Activated gamma-delta T cell treated with Interleukin-2 at 50 U/mL for 16 hours (primary cell): ENCODE data around the gene FAM193B.
"Not testable (repeated sequence)": the region's sequence is repeated elsewhere in the genome, so short reads cannot be mapped to it uniquely, and the experiment has no call there.

Source experiments
- DNase-seq: peaks from one replicate; pipeline ENCODE4 v3.0.0-alpha.2; 2020

The FAM193B gene

DNA sequence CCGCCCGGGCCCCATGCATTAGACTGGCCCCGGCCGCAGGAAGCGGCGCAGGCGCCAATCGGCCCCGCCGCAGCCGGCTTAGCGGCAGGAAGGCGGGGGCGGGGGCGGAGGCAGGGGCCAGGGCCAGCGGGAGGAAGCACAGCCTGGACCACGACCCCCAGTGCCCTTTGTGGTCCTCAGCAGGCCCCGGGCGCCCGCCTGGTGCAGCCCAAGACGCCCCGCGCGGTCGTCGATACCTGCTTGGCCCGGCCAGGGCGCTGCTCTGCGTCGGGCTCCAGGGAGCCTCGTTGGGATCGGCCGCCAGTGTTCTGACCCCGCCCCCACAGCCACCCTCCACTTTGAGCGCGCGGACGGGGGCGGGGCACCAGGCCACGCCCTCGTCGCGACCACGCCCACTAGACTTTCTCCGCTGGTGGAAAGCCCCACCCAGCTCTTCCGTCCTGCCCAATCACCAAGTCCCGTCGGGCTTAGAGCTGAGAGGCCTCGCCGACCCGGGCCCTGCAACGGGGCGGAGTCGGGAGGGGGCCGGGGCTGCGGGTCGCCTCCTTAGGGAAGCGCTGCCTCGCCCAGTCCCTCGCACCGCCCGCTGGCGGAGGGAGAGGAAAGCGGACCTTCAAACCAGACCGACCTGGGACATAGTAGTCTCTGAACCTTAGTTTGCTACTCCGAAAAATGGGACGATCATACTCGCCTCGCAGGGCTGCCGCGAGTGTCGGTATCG is 56.9 kb downstream of the FAM193B start, which contains the start of gene PDLIM7:
Gene PDLIM7 (minus strand): TSS at position 313 of the 721 bp plus-strand sequence. CDS start 1,092 bp downstream, outside the sequence.
- DNase-seq, result peak; percentile 93

DNA sequence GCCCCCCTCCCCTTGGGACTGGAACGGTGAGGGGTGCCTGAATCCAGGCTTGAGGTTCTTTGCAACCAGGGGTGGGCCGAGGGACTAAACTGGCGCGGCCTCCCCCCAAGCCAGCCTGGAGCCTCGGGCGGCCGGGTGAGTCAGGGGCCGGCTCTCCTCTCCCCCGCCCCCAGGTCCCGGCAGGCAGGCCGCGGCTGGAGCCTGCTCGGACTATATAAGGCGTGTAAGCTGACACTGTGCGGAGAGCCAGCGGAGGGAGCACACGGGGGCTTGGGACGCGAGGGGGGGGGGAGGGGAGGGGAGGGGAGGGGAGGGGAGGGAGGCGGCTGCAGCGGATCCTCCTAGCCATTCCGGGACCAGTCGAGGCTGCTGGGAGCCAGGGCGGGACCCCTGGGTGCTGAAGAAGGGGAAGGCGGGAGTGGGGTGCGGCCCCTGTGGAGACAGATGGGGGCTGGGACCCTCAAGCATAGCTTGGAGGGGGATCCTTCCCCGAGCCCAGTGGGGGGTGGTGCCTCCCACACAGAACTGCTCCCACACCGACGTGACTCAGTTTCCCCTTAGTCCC is 57.6 kb downstream of the FAM193B start:
- no peak for DNase-seq

DNA sequence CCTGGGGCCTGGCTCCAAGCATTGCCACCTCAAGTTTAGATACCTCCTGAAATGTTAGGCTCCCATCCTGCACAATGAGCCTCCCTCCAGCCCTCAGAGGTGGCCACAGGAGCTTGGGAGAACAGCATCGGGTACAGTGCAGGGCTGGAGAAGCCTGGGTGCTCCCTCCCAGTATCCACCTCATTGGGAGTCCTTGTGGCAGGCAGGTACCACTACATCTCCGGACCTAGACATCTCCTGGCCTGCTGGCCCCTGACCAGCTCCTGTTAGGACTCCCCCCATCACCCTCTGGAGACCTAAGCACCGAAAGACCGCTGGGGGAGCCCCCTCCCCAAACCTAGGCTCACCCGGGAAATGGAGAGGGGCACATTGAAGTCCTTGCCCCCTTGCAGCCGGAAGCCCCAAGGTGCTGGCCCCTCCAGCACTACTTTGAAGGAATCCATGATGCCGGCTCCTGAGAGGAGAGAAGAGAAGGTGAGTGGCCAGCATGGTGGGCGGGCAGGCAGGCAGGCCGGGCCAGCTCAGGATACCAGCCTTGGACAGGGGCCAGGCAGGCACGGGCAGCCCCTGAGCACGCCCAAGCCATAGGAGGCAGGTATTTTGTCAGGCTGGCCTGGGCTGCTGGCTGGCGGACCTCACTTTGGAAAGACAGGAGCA is 58.2 kb downstream of the FAM193B start:
- no peak for DNase-seq

DNA sequence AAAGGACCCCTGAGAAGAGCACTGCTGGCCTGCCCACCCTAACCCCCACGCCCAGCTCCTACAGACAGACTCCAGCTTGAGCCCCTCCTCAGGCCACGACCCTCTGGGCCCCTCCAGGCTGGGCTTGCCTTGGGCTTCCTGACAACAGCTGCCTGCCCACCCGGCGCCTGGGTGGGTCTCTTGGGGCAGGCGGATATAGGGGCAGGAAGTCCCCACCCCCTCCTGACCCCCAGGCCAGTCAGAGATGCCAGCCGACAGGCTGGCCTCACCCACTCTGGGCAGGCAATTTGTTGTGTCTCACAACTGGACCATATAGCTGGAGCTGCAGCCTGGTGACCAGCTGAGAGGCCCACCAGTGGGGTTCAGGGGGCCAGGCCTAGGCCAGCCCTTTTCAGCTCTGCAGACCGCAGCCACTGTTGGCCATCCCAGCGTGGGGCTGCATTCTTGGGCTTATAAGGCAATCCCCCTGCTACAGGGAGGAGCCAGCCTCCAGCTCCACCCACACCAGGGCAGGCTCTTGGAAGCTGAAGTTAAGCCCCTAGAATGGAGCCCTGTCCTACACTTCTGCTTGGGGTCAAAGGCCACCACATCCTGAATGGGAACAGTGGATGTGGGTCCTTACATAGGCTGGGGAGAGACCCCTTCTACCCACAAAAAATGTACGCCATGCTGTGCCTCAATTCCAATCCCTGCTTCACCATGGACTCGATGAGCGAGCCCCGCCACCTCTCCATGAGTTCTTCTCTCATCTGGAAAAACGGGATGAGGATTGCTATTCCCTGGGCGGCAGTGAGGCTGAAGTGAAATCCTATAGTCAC is 58.9 kb downstream of the FAM193B start:
- DNase-seq, result no peak

DNA sequence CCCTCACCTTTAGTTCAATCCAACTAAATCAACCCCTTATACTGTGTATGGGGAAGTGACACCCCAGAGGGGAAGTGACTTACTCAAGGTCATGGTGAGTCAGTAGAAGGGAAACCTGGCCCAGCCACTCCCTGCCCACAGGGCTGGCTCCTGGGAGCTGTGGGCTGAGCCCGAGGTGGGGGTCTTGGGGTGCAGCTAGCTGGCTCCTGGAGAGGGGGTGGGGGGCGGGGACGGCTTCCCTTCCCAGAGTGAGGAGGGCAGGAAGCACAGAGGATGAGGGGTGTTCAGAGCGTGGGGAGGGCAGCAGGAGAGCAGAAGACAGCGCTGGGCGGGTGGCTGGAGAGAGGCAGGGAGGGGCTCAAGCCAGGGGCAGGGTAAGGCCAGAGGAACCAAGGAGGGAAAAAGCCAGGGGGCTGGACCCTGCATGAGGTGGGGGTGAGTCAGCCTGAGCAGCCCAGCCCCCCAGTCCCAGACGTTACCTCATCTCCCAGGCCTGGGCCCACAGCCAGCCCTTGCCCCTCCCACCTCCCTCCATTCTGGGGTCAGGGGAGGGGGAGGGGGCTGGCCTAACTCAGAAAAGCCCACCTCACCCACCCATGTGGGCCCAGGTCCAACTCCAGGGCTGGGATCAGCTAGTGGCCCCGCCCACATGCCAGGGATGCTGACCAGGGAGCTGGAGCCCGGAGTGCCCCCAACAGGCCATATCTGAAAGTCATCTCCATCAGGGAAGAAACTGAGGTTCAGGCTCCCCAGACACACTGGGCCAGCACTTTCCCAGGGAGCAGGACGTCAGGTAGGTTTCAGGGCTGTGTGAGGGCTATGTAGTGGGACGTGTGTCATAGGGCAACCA is 59.8 kb downstream of the FAM193B start:
- no peak for DNase-seq

DNA sequence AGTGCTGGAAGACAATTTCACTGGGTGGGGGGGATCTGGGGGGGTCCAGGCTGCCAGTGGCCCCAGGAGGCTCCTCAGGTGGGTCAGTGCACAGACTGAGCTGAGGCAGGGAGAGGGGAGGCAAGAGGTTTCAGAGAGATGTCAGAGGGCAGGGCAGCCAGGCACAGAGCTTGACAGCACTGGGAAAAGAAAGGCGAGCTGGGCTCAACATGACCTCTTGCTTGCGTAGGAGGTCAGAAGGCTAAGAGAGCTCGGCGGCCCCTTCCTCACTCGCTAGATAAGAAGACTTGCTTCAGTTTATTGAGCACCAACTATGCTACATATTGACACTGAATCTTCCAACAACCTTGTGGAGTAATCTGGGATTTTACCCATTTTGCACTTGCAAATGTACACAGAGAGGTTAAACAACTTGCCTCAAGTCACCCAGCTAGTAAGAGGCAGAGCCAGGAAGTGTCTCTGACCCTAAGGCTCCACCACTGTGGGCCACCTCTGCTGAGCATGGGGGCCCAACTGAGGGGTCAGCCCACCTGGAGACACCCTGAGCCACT is 60.5 kb downstream of the FAM193B start:
- DNase-seq, result no peak

DNA sequence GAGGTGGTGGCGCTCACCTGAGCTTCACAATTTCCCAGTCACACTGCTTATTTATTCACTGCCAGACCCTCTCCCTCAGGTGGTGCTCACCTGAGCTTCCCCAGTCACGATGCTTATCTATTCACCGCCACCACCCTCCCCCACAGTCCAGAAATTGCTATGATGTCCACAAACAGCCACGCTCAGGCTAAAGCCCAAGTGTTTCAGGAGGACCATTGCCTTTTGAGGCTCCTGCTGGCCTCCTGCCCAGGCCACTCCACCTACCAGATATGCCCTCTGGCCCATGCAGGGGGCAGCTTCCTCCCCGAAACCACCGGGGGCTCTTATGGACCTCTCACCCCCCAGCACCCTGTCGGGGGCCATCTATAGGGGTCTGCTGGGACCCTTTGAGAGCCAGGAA is 61.5 kb downstream of the FAM193B start:
- DNase-seq, result no peak

DNA sequence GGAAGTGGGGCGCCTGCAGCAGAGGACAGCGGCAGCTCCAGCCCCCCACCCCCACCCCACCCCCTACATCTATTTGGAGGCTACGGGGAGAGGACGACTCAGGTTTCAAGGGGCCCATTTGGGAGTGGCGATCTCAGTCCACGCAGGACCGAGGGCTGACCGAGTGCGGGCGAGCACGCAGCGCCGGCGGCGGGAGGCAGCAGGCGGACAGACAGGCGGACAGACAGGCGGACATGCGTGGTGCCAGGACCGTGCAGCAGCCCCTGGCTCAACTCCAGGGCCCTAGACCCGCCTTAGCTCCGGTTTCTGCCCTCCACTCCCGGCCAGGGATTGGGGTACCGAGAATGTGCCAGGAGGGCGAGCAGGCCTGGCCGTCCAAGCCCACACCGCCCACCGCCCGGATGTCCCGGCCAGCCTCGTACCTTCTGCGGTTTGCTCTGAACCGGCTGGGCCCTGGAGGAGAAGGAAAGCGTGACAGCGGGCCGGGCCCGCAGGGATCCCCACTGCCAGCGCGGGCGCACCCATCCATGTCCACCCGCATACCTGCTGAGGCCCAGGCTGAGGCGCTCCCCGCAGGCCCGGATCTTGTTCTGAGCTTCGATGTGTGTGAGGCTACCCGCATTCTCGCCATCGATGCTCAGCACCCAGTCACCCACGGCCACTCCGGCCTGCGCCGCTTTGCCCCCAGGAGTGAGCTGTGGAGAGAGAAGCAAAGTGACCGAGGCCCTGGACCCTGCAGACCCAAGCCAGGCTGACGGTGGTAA is 62.2 kb downstream of the FAM193B start:
- DNase-seq, result no peak

DNA sequence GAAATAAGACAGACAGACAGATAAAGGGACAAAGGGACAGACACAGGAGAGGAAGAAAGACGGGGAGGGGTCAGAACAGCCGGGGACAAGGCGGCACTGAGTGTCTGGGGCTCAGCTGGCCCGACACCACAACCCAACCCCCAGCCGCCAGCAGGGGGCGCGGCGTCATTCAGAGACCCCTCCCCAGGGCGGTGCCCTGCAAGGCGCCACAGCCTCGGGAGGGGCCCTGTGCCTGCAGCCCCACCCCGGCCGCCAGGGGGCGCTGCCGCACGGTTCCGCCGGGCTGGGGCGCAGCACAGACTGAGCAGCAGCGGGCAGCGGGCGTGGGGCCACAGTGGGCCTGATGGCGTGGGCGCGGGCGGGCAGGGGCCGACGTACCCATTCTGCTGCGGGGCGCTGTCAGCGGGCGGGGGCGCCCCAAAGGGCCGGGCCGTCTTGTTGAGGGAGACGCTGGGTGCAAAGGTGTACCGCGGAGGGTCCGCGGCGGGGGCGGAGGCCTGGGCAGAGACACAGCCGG is 62.9 kb downstream of the FAM193B start:
- DNase-seq, result no peak

DNA sequence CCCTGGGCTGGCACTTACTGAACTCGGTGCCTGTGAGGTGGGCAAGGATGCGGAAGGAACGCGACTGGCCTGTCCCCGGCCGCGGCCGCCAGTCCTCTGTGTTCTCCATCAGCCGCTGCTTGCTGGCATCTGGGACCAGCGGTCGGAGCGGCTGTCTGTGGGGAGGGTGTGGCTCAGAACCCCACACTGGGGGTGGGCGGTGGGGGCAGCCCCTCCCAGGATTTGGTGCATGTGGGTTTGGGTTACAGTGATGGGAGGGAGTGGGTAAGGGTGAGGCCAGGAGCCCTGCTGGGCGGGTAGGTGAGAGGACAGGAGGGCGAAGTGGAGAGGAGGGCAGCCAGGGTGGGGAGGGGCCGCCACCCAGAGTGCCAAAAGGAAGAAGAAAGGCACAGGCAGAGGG is 63.4 kb downstream of the FAM193B start:
- no peak for DNase-seq

DNA sequence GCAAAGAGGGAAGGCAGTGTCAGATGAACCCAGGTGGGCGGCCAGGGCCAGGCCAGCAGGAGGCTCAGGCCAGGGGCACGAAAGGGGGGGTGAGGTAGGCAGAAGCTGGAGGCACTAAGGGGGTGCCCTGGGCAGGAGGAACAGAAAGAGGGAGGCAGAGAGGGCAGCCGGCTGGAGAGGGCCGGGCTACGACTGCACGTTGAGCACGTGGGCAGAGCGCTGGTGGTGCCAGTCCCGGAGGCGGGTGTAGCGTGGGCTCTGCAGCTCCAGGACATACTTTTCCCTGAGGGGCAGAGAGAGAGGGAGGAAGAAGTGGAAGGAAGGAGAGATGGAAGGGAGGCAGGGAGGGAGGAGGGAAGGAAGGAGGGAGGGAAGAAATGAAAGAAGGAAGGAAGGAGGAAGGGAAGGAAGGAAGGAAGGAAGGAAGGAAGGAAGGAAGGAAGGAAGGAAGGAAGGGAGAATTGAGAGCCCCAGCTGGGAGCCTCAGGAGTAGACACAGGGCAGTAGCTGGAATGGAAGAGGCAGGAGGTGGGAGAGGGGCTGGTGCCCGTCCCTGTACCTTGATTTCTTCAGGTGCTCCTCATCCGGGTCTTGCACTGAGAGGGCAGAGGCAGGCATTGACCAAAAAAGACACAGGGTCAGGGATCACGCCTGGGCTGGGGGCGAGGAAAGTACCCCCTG is 63.9 kb downstream of the FAM193B start:
- DNase-seq, result no peak

DNA sequence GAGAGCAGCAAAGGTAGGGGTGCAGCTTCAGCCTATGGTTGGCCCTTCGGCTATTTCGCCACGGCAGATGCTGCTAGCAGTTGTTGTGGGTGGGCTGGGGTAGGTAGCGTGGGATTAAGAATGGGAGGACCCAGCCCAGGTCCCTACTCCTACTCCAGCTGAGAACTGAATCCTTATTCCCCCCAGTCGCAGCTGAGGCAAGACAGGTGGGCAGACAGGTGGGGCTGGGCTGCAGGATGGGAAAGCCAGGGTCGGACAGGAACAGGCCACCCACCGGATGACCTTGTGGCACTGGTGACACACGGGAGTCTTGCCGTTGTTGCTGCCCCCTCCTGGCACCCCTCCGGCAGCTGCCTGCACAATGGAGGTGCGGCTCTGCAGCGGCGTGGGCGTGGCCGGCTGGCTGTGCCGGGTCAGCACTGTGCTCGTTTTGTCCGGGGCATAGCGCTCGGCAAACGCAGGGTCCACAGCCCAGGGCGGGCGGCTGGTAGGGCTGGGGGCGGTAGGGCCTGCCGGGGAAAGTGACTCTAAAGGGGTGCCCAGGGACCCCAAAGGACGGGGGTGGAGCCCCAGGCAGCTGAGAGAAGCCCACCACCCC is 65.1 kb downstream of the FAM193B start:
- no peak for DNase-seq

DNA sequence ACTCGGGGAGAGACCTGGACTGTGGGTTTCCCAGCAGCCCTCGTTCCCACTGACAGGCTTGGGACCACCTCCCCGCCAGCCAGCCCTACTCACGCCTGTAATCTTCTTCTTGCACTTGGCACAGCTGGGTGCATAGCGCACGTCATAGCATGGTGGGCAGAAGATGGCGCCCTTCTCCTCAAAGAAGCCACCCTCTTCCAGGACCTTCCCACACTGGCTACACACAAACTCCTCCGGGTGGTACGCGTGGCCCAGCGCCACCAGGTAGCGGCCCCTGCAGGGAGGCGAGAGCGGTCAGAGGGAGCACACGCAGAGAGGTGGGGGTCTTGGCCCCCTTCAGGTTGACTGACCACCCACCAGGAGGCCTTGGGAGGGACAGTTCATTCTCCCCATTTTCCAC is 66.4 kb downstream of the FAM193B start:
- DNase-seq, result no peak

DNA sequence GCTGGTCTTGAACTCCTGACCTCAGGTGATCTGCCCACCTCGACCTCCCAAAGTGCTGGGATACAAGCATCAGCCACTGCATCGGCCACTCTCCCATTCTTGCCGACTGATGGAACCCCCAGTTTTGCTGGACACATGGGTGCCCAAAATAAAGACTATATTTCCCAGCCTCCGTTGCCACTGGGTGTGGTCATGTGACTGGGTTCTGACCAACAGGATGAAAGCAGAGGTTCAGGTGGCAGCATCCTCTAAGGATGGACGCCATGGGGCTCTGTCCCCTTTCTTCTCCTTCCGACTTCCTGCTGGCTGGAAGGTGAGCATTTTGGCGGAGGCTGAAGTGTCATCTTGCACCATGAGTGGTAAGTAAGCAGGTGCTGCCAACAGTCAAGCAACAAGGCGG is 67.2 kb downstream of the FAM193B start:
- DNase-seq, result no peak

DNA sequence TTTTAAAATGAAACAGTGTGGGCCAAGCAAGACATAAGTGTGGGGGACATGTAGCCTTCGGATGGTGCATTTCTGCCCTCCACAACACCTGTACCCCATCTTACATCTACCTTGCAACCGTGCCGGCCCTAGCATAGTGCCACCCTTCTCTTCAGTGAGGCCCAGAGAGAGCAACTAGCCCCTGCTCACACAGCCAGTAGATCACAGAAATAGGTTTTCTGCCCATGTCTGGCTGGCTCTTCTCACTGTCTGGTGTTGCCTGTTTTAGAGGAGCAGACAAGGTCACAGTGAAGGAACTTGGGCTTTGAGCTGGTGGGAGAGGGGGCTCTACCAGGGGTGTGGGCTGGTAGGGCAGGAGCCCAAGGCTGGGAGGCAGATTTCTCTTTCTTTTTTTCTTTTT is 68.1 kb downstream of the FAM193B start:
- DNase-seq, result no peak

DNA sequence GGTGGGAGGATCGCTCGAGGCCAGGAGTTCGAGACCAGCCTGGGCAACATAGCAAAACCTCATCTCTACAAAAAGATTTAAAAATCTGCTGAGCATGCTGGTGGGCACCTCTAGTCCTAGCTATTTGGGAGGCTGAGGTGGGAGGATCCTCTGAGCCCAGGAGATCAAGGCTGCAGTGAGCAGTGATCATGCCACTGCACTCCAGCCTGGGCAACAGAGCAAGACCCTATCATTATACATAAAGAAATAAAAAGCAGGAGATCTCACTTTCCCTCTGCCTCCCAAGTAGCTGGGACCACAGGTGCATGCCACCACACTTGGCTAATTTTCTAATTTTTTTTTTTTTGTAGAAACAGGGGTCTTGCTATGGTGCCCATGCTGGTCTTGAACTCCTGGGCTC is 68.6 kb downstream of the FAM193B start:
- DNase-seq, result not testable (repeated sequence)

DNA sequence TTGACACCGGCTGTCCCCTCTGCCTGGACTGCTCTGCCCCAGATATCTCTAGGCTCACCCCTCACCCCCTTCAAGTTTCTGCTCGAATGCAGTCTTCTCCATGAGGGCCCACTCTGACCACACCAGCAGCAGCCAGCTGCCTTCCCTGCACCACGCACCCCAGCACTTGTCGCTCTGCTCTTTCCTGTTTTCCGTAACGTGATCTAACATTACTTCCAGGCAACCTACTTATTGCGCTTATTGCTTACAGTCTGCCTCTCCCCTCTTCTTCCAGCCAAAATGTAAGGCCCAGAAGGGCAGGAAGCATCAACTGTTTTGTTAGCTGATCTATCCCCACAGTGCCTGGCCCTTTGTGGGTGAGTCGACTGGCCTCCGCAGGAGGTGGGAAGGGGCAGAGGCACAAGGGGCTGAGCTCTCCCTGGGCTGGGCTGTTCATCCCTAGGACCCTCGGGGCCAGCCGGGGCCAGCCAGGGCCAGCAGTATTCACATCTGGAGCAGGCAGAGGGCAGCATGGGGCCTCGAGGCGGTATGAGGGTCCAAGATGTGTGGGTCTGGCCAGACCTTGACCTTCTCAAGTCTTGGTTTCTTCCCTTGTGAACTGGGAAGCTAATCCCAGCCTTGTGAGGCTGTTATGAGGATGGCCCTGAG is 69.3 kb downstream of the FAM193B start:
- DNase-seq, result no peak

DNA sequence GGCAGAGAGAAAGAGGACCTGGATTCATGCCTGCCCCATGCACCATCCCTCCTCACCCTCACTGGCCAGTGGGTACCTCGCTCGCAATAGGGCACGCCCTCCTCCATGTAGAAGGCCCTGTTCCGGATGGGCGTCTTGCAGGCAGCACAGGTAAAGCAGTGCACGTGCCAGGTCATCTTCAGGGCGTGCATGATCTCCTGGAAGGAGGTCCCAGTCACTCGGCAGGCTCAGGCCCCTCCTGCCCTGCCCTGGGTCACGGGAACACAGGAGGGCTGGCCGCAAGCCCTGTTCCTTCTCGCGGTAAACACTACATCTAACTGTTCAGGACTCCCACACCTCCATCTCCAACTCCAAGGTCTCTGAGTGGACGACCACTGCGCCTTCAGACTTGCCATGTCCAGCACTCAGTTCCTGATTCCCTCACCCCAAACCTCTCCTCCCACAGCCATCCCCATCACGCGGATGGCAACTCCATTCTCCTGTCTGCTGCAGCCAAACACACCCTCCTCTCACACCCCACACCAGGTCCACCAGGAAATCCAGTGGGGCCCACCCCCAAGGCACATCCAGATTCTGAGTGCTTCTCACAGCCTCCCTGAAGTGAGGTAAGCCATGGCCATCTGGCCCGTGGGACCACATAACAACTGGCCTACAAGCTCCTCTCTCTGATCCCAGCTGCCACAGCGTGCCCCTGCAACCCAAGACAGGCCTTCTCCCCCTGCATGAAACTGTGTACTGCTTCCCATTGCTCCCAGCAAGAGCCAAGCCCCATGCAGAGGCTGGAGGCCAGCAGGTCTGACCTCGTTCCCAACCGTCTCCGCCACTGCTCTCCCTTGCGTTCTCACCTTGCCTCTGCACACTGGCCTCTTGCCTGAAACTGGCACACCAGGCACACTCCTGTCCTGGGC is 70.1 kb downstream of the FAM193B start:
- DNase-seq, result no peak
